HepG2 (cell line): ENCODE results near the gene COQ7. TPM values are rescaled to one million over a fixed set of nuclear protein-coding genes. Genes with fewer than 3 reads are reported as not detected.

ENCODE experiments used
- AHR ChIP-seq: IDR thresholded peaks from 2 replicates; pipeline ENCODE4 v1.6.1; 2018; ENCODE audit warnings: missing genetic modification reagents, missing compliant biosample characterization
- ARNTL ChIP-seq: sonication (generic); formaldehyde crosslinking; IDR thresholded peaks from 2 replicates; pipeline ENCODE4 v1.4.0; 2020; ENCODE audit warnings: mild to moderate bottlenecking, missing genetic modification reagents
- DR1 ChIP-seq: sonication (generic); formaldehyde crosslinking; IDR thresholded peaks from 2 replicates; pipeline ENCODE4 v1.8.0; 2021; ENCODE audit warnings: mild to moderate bottlenecking, missing genetic modification reagents, inconsistent platforms
- HOMEZ ChIP-seq: IDR thresholded peaks from 2 replicates; pipeline ENCODE4 v1.6.1; 2016; ENCODE audit warnings: low read depth
- HOXA5 ChIP-seq: sonication (generic); formaldehyde crosslinking; IDR thresholded peaks from 2 replicates; pipeline ENCODE4 v1.4.0; 2020; ENCODE audit warnings: missing genetic modification reagents
- HOXD1 ChIP-seq: sonication (generic); formaldehyde crosslinking; IDR thresholded peaks from 2 replicates; pipeline ENCODE4 v1.5.0; 2020; ENCODE audit warnings: missing genetic modification reagents
- KDM1A ChIP-seq: IDR thresholded peaks from 2 replicates; pipeline ENCODE4 v1.6.1; 2016; ENCODE audit warnings: missing compliant biosample characterization
- KMT2A ChIP-seq: sonication (generic); formaldehyde crosslinking; IDR thresholded peaks from 2 replicates; pipeline ENCODE4 v1.4.0; 2020; ENCODE audit warnings: missing genetic modification reagents
- MAFG ChIP-seq: sonication (generic); formaldehyde crosslinking; IDR thresholded peaks from 2 replicates; pipeline ENCODE4 v1.5.1; 2020; ENCODE audit warnings: mild to moderate bottlenecking, missing genetic modification reagents
- NFAT5 ChIP-seq: sonication (generic); formaldehyde crosslinking; IDR thresholded peaks from 2 replicates; pipeline ENCODE4 v1.4.0; 2020; ENCODE audit warnings: missing genetic modification reagents
- PHF5A ChIP-seq: IDR thresholded peaks from one replicate; pipeline ENCODE4 v1.6.1; 2018; ENCODE audit warnings: low read depth, missing genetic modification reagents; ENCODE audit not compliant: unreplicated experiment
- SP1 ChIP-seq, 2 experiments: fragments of 450-650 bp in 1 of 2; sonication (generic) in 1 of 2; formaldehyde crosslinking in 1 of 2; IDR thresholded peaks; 2 replicates each; pipeline versions ENCODE4 v1.4.0 to v1.6.1; 2016 to 2020; ENCODE audit warnings: missing genetic modification reagents in 1 of 2
- SUZ12 ChIP-seq: fragments of 150-350 bp; IDR thresholded peaks from 2 replicates; pipeline ENCODE4 v1.6.1; 2014; ENCODE audit warnings: low read depth, low read length
- TARDBP ChIP-seq: sonication (generic); formaldehyde crosslinking; IDR thresholded peaks from 2 replicates; pipeline ENCODE4 v1.8.0; 2022; ENCODE audit warnings: mild to moderate bottlenecking, missing genetic modification reagents
- TEF ChIP-seq: sonication (generic); formaldehyde crosslinking; IDR thresholded peaks from 2 replicates; pipeline ENCODE4 v1.5.0; 2020; ENCODE audit warnings: missing genetic modification reagents
- TFDP2 ChIP-seq: sonication (generic); formaldehyde crosslinking; IDR thresholded peaks from 2 replicates; pipeline ENCODE4 v1.4.0; 2020; ENCODE audit warnings: missing genetic modification reagents
- ZBTB20 ChIP-seq: sonication (generic); formaldehyde crosslinking; IDR thresholded peaks from 2 replicates; pipeline ENCODE4 v1.8.1; 2023; ENCODE audit warnings: missing genetic modification reagents, low read depth, mild to moderate bottlenecking, borderline replicate concordance
- ZNF367 ChIP-seq: sonication (generic); formaldehyde crosslinking; IDR thresholded peaks from 2 replicates; pipeline ENCODE4 v1.4.0; 2020; ENCODE audit warnings: missing genetic modification reagents, borderline replicate concordance
- ZNF563 ChIP-seq: sonication (generic); formaldehyde crosslinking; IDR thresholded peaks from 2 replicates; pipeline ENCODE4 v1.8.0; 2022; ENCODE audit warnings: mild to moderate bottlenecking, moderate library complexity, missing genetic modification reagents
- ZNF644 ChIP-seq: IDR thresholded peaks from 2 replicates; pipeline ENCODE4 v1.6.1; 2016; ENCODE audit warnings: low read depth
- ZNF768 ChIP-seq: sonication (generic); formaldehyde crosslinking; IDR thresholded peaks from 2 replicates; pipeline ENCODE4 v1.4.0; 2020; ENCODE audit warnings: missing genetic modification reagents
- ZNF772 ChIP-seq: sonication (generic); formaldehyde crosslinking; IDR thresholded peaks from 2 replicates; pipeline ENCODE4 v1.5.0; 2020; ENCODE audit warnings: mild to moderate bottlenecking, missing genetic modification reagents
- polyA plus RNA-seq, 8 experiments: library from polyadenylated mRNA; depleted of rRNA in 3 of 8; stranded (reverse) in 7 of 8; unstranded in 1 of 8; fragments of >200 nt; fragmentation: Illumina TruSeq in 4 of 8; extraction: Trizol in 4 of 8; gene quantifications; 2 replicates each; pipeline versions ENCODE4 v1.2.1 to v1.2.3, GENCODE V29; 2011 to 2016; ENCODE audit warnings: low read depth in 4 of 8, missing spikeins in 1 of 8, mixed read lengths in 1 of 8; ENCODE audit not compliant: insufficient read depth in 1 of 8
- total RNA-seq, 5 experiments: library from RNA; depleted of rRNA; stranded (reverse); fragments of >200 nt; fragmentation: Illumina TruSeq; extraction: Trizol; gene quantifications; 2 replicates each; pipeline ENCODE4 v1.2.3, GENCODE V29; 2016; ENCODE audit warnings: low read depth in 1 of 5

COQ7 gene
- total and polyA plus RNA-seq, 2 of the 13 experiments (the other 11 are each of a cell fraction or from before 2014, with no cell fraction given): 20.1 to 45.7 TPM

GRCh38 chr16:19113577-19114358, 46.4 kb downstream of the COQ7 start, which contains the start of gene ITPRIPL2 (continued):
- peak; percentile 48; the same call in 1 of the 2 replicates for TF ChIP-seq HOXA5 (CRISPR knock-in tag)
- TF ChIP-seq PHF5A (CRISPR knock-in tag): peak; percentile 55
- TF ChIP-seq SUZ12: no peak
- TF ChIP-seq SP1 (IDR thresholded peaks at IDR 0.05): no peak
- TF ChIP-seq SP1 (CRISPR knock-in tag; IDR thresholded peaks at IDR 0.05): peak; percentile 45; the same call in 1 of the 2 replicates
- TF ChIP-seq ARNTL (CRISPR knock-in tag): peak; percentile 12; the same call in 1 of the 2 replicates
- TF ChIP-seq AHR (CRISPR knock-in tag): no peak
- peak; percentile 23; the same call in 1 of the 2 replicates for TF ChIP-seq ZNF367 (CRISPR knock-in tag)
- peak; percentile 73 for TF ChIP-seq TFDP2
- TF ChIP-seq ZBTB20: peak; percentile 65; the same call in 1 of the 2 replicates
- TF ChIP-seq KMT2A (CRISPR knock-in tag): peak; percentile 81; the same call in 1 of the 2 replicates
- peak; percentile 60 for TF ChIP-seq NFAT5 (CRISPR knock-in tag)
- no peak for TF ChIP-seq MAFG (CRISPR knock-in tag)
- peak; percentile 43; the same call in 1 of the 2 replicates for TF ChIP-seq ZNF644 (CRISPR knock-in tag)
- peak; percentile 62; the same call in 1 of the 2 replicates for TF ChIP-seq DR1 (CRISPR knock-in tag)
- no peak for TF ChIP-seq TEF
- peak; percentile 72; the same call in 1 of the 2 replicates for TF ChIP-seq ZNF563 (CRISPR knock-in tag)
- peak; percentile 78 for TF ChIP-seq ZNF768 (CRISPR knock-in tag)
- TF ChIP-seq KDM1A (CRISPR knock-in tag): 0 out of 2 replicates have a peak, but pooled peaks have one; percentile 11
- 0 out of 2 replicates have a peak, but pooled peaks have one; percentile 10 for TF ChIP-seq HOMEZ
- peak; percentile 48; the same call in 1 of the 2 replicates for TF ChIP-seq TARDBP (CRISPR knock-in tag)
- TF ChIP-seq HOXD1 (CRISPR knock-in tag): peak; percentile 71
- peak; percentile 76; the same call in 1 of the 2 replicates for TF ChIP-seq ZNF772 (CRISPR knock-in tag)
